Naive thymus-derived CD4-positive, alpha-beta T cell (primary cell): ENCODE results near the gene RBMS1. TPM values are rescaled to one million over a fixed set of nuclear protein-coding genes. Genes with fewer than 3 reads are reported as not detected.
A peak's percentile ranks its signal among the peaks of the same experiment; 100 is the strongest.
"Not testable (repeated sequence)": the region's sequence is repeated elsewhere in the genome, so short reads cannot be mapped to it uniquely, and the experiment has no call there.

Experiments used
- ATAC-seq: fragments of 150-1000 bp; cut with Tn5 transposase; 2 replicates; pipeline ENCODE4 v1.10.0; 2021; ENCODE audit warnings: mild to moderate bottlenecking, moderate library complexity
- CTCF ChIA-PET: fragments of 350-600 bp; sonication (Branson Sonifier 250); formaldehyde crosslinking; loops from one replicate; lab custom pipeline; 2021; ENCODE audit warnings: antibody characterized with exemption; lab: Charles Lee
- POLR2A ChIA-PET: fragments of 350-600 bp; sonication (Branson Sonifier 250); formaldehyde crosslinking; loops from one replicate; lab custom pipeline; 2021; ENCODE audit warnings: antibody characterized with exemption, inconsistent platforms; lab: Charles Lee
- DNase-seq, 9 donors: peaks; one replicate each; pipeline versions ENCODE4 v3.0.0 to v3.0.0-alpha.2; 2020 to 2022; ENCODE audit warnings: mixed read lengths in 1 of 9
- H3K27ac ChIP-seq: one replicate; pipeline ENCODE4 v1.7.0; 2013; ENCODE audit warnings: mild to moderate bottlenecking, low read depth, low read length, moderate library complexity
- H3K27me3 ChIP-seq, 2 donors: one replicate each; pipeline ENCODE4 v1.7.0; 2013; ENCODE audit warnings: low read length in 2 of 2, mild to moderate bottlenecking in 2 of 2, moderate library complexity in 2 of 2; ENCODE audit not compliant: control insufficient read depth in 2 of 2, insufficient read depth in 2 of 2
- H3K36me3 ChIP-seq, 3 experiments: 1 replicate in 2 of 3; 2 replicates in 1 of 3; pipeline ENCODE4 v1.7.0; 2013; ENCODE audit warnings: low read length in 3 of 3, mild to moderate bottlenecking in 3 of 3, moderate library complexity in 1 of 3; ENCODE audit not compliant: insufficient read depth in 3 of 3, control insufficient read depth in 2 of 3
- H3K4me1 ChIP-seq, 2 donors: one replicate each; pipeline ENCODE4 v1.7.0; 2013; ENCODE audit warnings: low read length in 2 of 2, mild to moderate bottlenecking in 2 of 2, moderate library complexity in 1 of 2; ENCODE audit not compliant: control insufficient read depth in 2 of 2, insufficient read depth in 2 of 2
- H3K4me3 ChIP-seq: 2 replicates; pipeline ENCODE4 v1.7.0; 2013; ENCODE audit warnings: mild to moderate bottlenecking, low read length
- H3K9me3 ChIP-seq, 3 experiments: 1 replicate in 2 of 3; 2 replicates in 1 of 3; pipeline ENCODE4 v1.7.0; 2013; ENCODE audit warnings: low read length in 3 of 3; ENCODE audit not compliant: control insufficient read depth in 2 of 3
- H3K27ac Mint-ChIP-seq, 9 donors: one replicate each; pipeline ENCODE4 v1.8.0; 2020 to 2022; ENCODE audit warnings: mixed read lengths in 9 of 9, mild to moderate bottlenecking in 8 of 9, moderate library complexity in 5 of 9, inconsistent platforms in 2 of 9
- H3K27me3 Mint-ChIP-seq, 5 donors: one replicate each; pipeline ENCODE4 v1.8.0; 2021 to 2022; ENCODE audit warnings: mixed read lengths in 5 of 5, mild to moderate bottlenecking in 1 of 5
- H3K36me3 Mint-ChIP-seq, 5 donors: one replicate each; pipeline ENCODE4 v1.8.0; 2020 to 2022; ENCODE audit warnings: mixed read lengths in 5 of 5, mild to moderate bottlenecking in 3 of 5, inconsistent platforms in 1 of 5
- H3K4me1 Mint-ChIP-seq, 7 donors: one replicate each; pipeline ENCODE4 v1.8.0; 2020 to 2022; ENCODE audit warnings: mixed read lengths in 7 of 7, mild to moderate bottlenecking in 3 of 7, inconsistent platforms in 1 of 7
- H3K4me3 Mint-ChIP-seq, 10 donors: one replicate each; pipeline ENCODE4 v1.8.0; 2020 to 2022; ENCODE audit warnings: mild to moderate bottlenecking in 10 of 10, mixed read lengths in 10 of 10, moderate library complexity in 6 of 10, inconsistent platforms in 2 of 10
- H3K9me3 Mint-ChIP-seq, 11 donors: one replicate each; pipeline ENCODE4 v1.8.0; 2020 to 2022; ENCODE audit warnings: mixed read lengths in 11 of 11, mild to moderate bottlenecking in 4 of 11, inconsistent platforms in 1 of 11, moderate library complexity in 1 of 11
- intact Hi-C, 2 donors: fragments of 100-400 bp; cut with micrococcal nuclease; formaldehyde crosslinking; loops; one replicate each; pipeline ENCODE4 v1.15.1; 2023
- polyA plus RNA-seq, 2 donors: library from polyadenylated mRNA; unstranded; fragments of 300-500 nt; fragmentation: Illumina TruSeq; gene quantifications; one replicate each; pipeline ENCODE4 v1.2.3, GENCODE V29; 2021
- total RNA-seq, 6 experiments: library from RNA in 5 of 6; stranded (reverse) in 5 of 6; gene quantifications; 1 replicate in 5 of 6; 2 replicates in 1 of 6; pipeline ENCODE4 v1.2.3 and lab custom pipeline; 2021 to 2026

RBMS1 gene
- total and polyA plus RNA-seq, 7 experiments from 2014 or later, result 74.4 to 137 (median 119) TPM

DNA sequence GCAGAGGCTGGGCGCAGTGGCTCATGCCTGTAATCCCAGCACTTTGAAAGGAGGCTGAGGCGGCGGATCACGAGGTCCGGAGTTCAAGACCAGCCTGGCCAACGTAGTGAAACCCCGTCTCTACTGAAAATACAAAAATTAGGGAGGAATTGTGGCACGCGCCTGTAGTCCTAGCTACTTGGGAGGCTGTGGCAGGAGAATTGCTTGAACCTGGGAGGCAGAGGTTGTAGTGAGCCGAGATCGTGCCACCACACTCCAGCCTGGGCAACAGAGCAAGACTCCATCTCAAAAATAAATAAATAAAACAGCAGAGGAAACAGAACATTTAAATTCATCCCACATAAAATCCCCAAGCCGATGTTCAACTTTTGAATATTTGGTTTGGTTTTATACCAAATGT is 5.3 kb downstream of the RBMS1 start:
- peaks cover 29 to 84% (median 77%) of the 10 kb centered on the region in 7 donors for H3K4me1 Mint-ChIP-seq
- ChIA-PET POLR2A (interaction anchor here (0.9 kb wide), 1 partner anchor 84 kb away, joined by 3 read pairs; no protein-coding TSS in a partner anchor), CTCF (interaction anchor here (0.6 kb wide), 1 partner anchor 100 kb away, joined by 4 read pairs; no protein-coding TSS in a partner anchor)
- not testable (repeated sequence) for H3K36me3 ChIP-seq, H3K4me3 ChIP-seq, H3K9me3 ChIP-seq, ATAC-seq, DNase-seq, H3K9me3 Mint-ChIP-seq, H3K27me3 Mint-ChIP-seq, H3K27me3 ChIP-seq
- peak overlapping the region in 7 of 10 donors; percentile 57 to 78 (median 67) for H3K4me3 Mint-ChIP-seq
- Histone ChIP-seq H3K4me1 (peaks cover 13 to 40% of the 10 kb centered on the region in 2 donors), H3K27ac (peak overlapping the region; percentile 70)
- peak overlapping the region in 8 of 9 donors; percentile 70 to 97 (median 91) for H3K27ac Mint-ChIP-seq
- intact Hi-C loops, result loop anchor here (10.0 kb wide), 4 partner anchors 583 to 1467 kb away; partner anchors contain the start of genes LY75 (in 1 of the 2) and PSMD14 (in 1 of the 2)
- H3K36me3 Mint-ChIP-seq, result peaks cover 0 to 13% (median 0%) of the 10 kb centered on the region in 5 donors

- Mint-ChIP-seq H3K4me1 (peaks cover 28 to 97% (median 82%) of the 10 kb centered on the region in 7 donors), H3K36me3 (peaks cover 0 to 11% (median 0%) of the 10 kb centered on the region in 5 donors), H3K27ac (peak overlapping the region in 7 of 9 donors; percentile 90 to 97 (median 93)), H3K9me3 (no peaks in the 10 kb centered on the region), H3K4me3 (peak overlapping the region in 8 of 10 donors; percentile 3 to 88 (median 44)), H3K27me3 (no peaks in the 10 kb centered on the region)
- intact Hi-C loops, result loop anchor here (10.0 kb wide), 4 partner anchors 582 to 1468 kb away; partner anchors contain the start of genes LY75 (in 1 of the 2) and PSMD14 (in 1 of the 2)
- Histone ChIP-seq H3K4me3 (no peak overlapping the region), H3K27ac (peak overlapping the region; percentile 70), H3K27me3 (no peaks in the 10 kb centered on the region), H3K36me3 (no peaks in the 10 kb centered on the region), H3K9me3 (no peaks in the 10 kb centered on the region), H3K4me1 (peaks cover 23 to 54% of the 10 kb centered on the region in 2 donors)
- CTCF ChIA-PET, result no interaction called here
- no peak for ATAC-seq
- POLR2A ChIA-PET, result interaction anchor here (0.9 to 2.3 kb wide), 5 partner anchors 10 to 59 kb away, joined by 3 to 15 read pairs (median 4); no protein-coding TSS in a partner anchor
- DNase-seq, result no peak
Observed at GRCh38 chr2:160486341-160486740, 7.3 kb downstream of the RBMS1 start.

GRCh38 chr2:160484859-160485520 is 8.6 kb downstream of the RBMS1 start:
- peaks cover 23 to 61% of the 10 kb centered on the region in 2 donors for H3K4me1 ChIP-seq
- H3K4me1 Mint-ChIP-seq, result peaks cover 27 to 97% (median 81%) of the 10 kb centered on the region in 7 donors
- peak in 7 of 9 donors; percentile 27 to 56 (median 36) for DNase-seq

DNA sequence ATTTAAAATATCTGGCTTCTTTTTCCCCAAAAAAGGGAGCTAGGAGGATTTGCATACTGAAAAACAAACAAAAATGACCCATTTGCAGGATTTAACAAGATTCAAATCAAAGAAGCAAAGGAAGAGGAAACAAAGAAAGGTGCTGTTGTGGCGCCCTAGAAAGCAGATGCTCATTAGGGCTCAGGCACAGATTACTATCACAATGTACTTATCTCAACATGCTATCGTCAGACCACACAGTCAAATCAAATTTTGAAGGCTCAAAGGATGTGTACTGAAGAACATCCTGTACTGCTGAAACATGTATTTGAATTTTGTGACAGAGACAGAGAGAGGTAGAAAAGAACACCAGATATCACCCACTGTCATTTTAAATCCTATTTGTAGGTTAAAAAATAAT is 10.9 kb downstream of the RBMS1 start:
- POLR2A ChIA-PET, result interaction anchor here (0.6 to 0.8 kb wide), 3 partner anchors 12 to 76 kb away, joined by 3 read pairs; no protein-coding TSS in a partner anchor
- H3K4me1 Mint-ChIP-seq, result peaks cover 33 to 100% (median 85%) of the 10 kb centered on the region in 7 donors
- DNase-seq, result peak in 7 of 9 donors; percentile 58 to 87 (median 78)

More at GRCh38 chr2:160484859-160485520, 8.6 kb downstream of the RBMS1 start:
- intact Hi-C loops, result loop anchor here (1.0 to 10.0 kb wide), 7 partner anchors 78 to 1470 kb away; partner anchors contain the start of genes LY75 (in 1 of the 2) and PSMD14 (in 1 of the 2)
- Mint-ChIP-seq H3K36me3 (peaks cover 0 to 11% (median 0%) of the 10 kb centered on the region in 5 donors), H3K4me3 (peak overlapping the region; percentile 77 to 88 (median 82)), H3K27me3 (no peaks in the 10 kb centered on the region), H3K27ac (peak overlapping the region; percentile 88 to 98 (median 95)), H3K9me3 (no peaks in the 10 kb centered on the region)
- no peaks in the 10 kb centered on the region for H3K9me3 ChIP-seq
- POLR2A ChIA-PET, result interaction anchor here (0.7 to 1.8 kb wide), 3 partner anchors 12 to 349 kb away, joined by 3 to 4 read pairs (median 4); no protein-coding TSS in a partner anchor
- H3K27ac ChIP-seq, result peak overlapping the region; percentile 70
- no peaks in the 10 kb centered on the region for H3K27me3 ChIP-seq
- CTCF ChIA-PET, result interaction anchor here (0.7 to 1.2 kb wide), 3 partner anchors 77 to 264 kb away, joined by 3 read pairs; no protein-coding TSS in a partner anchor
- peak overlapping the region; percentile 33 for H3K4me3 ChIP-seq
- peak; percentile 45 for ATAC-seq
- no peaks in the 10 kb centered on the region for H3K36me3 ChIP-seq

DNA sequence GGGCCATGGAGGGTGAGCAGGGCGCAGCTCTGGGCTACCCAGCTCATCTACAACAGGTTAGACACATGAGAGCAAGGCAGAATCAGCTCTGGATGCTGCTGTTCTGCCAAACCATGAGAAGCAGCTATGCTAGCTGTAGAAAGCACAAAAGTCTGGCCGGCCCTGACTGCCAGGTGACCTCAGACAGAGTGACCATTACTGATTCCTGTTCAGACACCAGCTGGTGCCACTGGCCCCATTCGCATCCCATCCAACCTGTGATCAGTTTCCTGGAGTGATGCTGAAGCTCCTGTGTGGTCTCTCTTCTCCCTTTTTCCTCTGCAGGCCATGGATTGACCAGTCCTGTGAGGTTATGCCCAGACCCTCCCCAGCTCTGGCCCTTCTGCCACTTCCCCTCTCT is 14.3 kb downstream of the RBMS1 start:
- Mint-ChIP-seq H3K4me3 (peak overlapping the region in 6 of 10 donors; percentile 2 to 78 (median 48)), H3K36me3 (peaks cover 0 to 26% (median 10%) of the 10 kb centered on the region in 5 donors), H3K27me3 (no peaks in the 10 kb centered on the region), H3K27ac (peak overlapping the region in 8 of 9 donors; percentile 66 to 96 (median 88)), H3K9me3 (no peaks in the 10 kb centered on the region), H3K4me1 (peaks cover 28 to 97% (median 82%) of the 10 kb centered on the region in 7 donors)
- no peaks in the 10 kb centered on the region for H3K36me3 ChIP-seq
- peaks cover 18 to 54% of the 10 kb centered on the region in 2 donors for H3K4me1 ChIP-seq
- H3K4me3 ChIP-seq, result no peak overlapping the region
- ATAC-seq (no peak), DNase-seq (no peak)
- no peaks in the 10 kb centered on the region for H3K27me3 ChIP-seq
- peak overlapping the region; percentile 58 for H3K27ac ChIP-seq
- no peaks in the 10 kb centered on the region for H3K9me3 ChIP-seq
- intact Hi-C loops, result no loop called here
- CTCF ChIA-PET, result no interaction called here
- POLR2A ChIA-PET, result interaction anchor here (1.3 to 4.0 kb wide), 3 partner anchors 8 to 14 kb away, joined by 3 to 20 read pairs (median 6); partner anchors contain the start of gene RBMS1

More for the DNA sequence above, 10.9 kb downstream of the RBMS1 start:
- intact Hi-C loops, result loop anchor here (1.0 to 10.0 kb wide), 9 partner anchors 8 to 1472 kb away; partner anchors contain the start of genes LY75 (in 1 of the 2) and PSMD14 (in 1 of the 2)
- peak; percentile 97 for ATAC-seq
- Mint-ChIP-seq H3K36me3 (peaks cover 0 to 18% (median 9%) of the 10 kb centered on the region in 5 donors), H3K9me3 (no peaks in the 10 kb centered on the region), H3K27me3 (no peaks in the 10 kb centered on the region), H3K4me3 (peak overlapping the region; percentile 45 to 81 (median 72)), H3K27ac (peak overlapping the region; percentile 73 to 97 (median 95))
- Histone ChIP-seq H3K4me3 (no peak overlapping the region), H3K27me3 (no peaks in the 10 kb centered on the region), H3K36me3 (no peaks in the 10 kb centered on the region), H3K27ac (peak overlapping the region; percentile 70), H3K4me1 (peaks cover 18 to 66% of the 10 kb centered on the region in 2 donors), H3K9me3 (no peaks in the 10 kb centered on the region)
- CTCF ChIA-PET, result interaction anchor here (0.5 kb wide), 1 partner anchor 135 kb away, joined by 3 read pairs; no protein-coding TSS in a partner anchor

GRCh38 chr2:160478660-160479059 is 14.9 kb downstream of the RBMS1 start:
- Mint-ChIP-seq H3K27ac (peak overlapping the region in 7 of 9 donors; percentile 66 to 96 (median 89)), H3K4me1 (peaks cover 28 to 97% (median 84%) of the 10 kb centered on the region in 7 donors)

More at GRCh38 chr2:160478660-160479059, 14.9 kb downstream of the RBMS1 start:
- intact Hi-C loops, result no loop called here
- Histone ChIP-seq H3K27me3 (no peaks in the 10 kb centered on the region), H3K4me1 (peaks cover 18 to 51% of the 10 kb centered on the region in 2 donors), H3K9me3 (no peaks in the 10 kb centered on the region), H3K27ac (no peak overlapping the region), H3K36me3 (no peaks in the 10 kb centered on the region), H3K4me3 (no peak overlapping the region)
- Mint-ChIP-seq H3K4me3 (peak overlapping the region in 3 of 10 donors; percentile 18 to 78 (median 47)), H3K27me3 (no peaks in the 10 kb centered on the region), H3K9me3 (no peaks in the 10 kb centered on the region), H3K36me3 (peaks cover 0 to 26% (median 10%) of the 10 kb centered on the region in 5 donors)
- DNase-seq, result no peak
- no peak for ATAC-seq
- POLR2A ChIA-PET, result interaction anchor here (0.7 to 4.0 kb wide), 4 partner anchors 10 to 125 kb away, joined by 3 to 20 read pairs (median 4); partner anchors contain the start of gene RBMS1
- CTCF ChIA-PET, result no interaction called here
